Suprapubic skin (tissue), 4 donors: ENCODE data around the gene CABP4.

Experiments
- CTCF ChIP-seq, 2 donors: fragments of 200-600 bp in 1 of 2; fragments of 450-650 bp in 1 of 2; sonication (generic) in 1 of 2; IDR thresholded peaks; one replicate each; pipeline ENCODE4 v1.5.1; 2016 to 2019; ENCODE audit warnings: antibody characterized with exemption in 2 of 2, mild to moderate bottlenecking in 1 of 2, moderate library complexity in 1 of 2
- EP300 ChIP-seq: sonication (generic); formaldehyde crosslinking; IDR thresholded peaks from one replicate; pipeline ENCODE4 v1.6.1; 2017; ENCODE audit warnings: antibody characterized with exemption
- POLR2A ChIP-seq, 2 donors: fragments of 450-650 bp; IDR thresholded peaks; one replicate each; pipeline ENCODE4 v1.6.1; 2017; ENCODE audit warnings: antibody characterized with exemption in 2 of 2, mild to moderate bottlenecking in 2 of 2, moderate library complexity in 2 of 2
- POLR2AphosphoS5 ChIP-seq, 3 donors: sonication (generic); formaldehyde crosslinking; IDR thresholded peaks; one replicate each; pipeline ENCODE4 v1.6.1; 2017; ENCODE audit warnings: antibody characterized with exemption in 3 of 3

- TF ChIP-seq CTCF (IDR thresholded peaks at IDR 0.05), result no peak
- no peak for TF ChIP-seq POLR2A (IDR thresholded peaks at IDR 0.05)
- no peak for TF ChIP-seq EP300
- no peak for TF ChIP-seq POLR2AphosphoS5 (IDR thresholded peaks at IDR 0.05)
Measured at GRCh38 chr11:67421430-67422031, 33.6 kb upstream of the CABP4 start.
